Mesenchymal stem cell (in vitro differentiated cells and primary cell): ENCODE measurements around the gene IGSF21.

Experiments
- DNase-seq: peaks from one replicate; pipeline ENCODE4 v3.0.0-alpha.2; 2013
- H2AFZ ChIP-seq: one replicate; pipeline ENCODE4 v1.6.1; 2013; ENCODE audit warnings: low read depth, mild to moderate bottlenecking, control low read depth, inconsistent platforms, low read length, moderate library complexity
- H2AK5ac ChIP-seq: 2 replicates; pipeline ENCODE4 v1.6.1; 2013; ENCODE audit warnings: low read length, moderate library complexity, mild to moderate bottlenecking, inconsistent platforms; ENCODE audit not compliant: severe bottlenecking
- H2BK120ac ChIP-seq: one replicate; pipeline ENCODE4 v1.6.1; 2013; ENCODE audit warnings: low read depth, mild to moderate bottlenecking, inconsistent platforms, low read length, moderate library complexity
- H2BK12ac ChIP-seq, 2 experiments: one replicate each; pipeline ENCODE4 v1.6.1; 2013; ENCODE audit warnings: inconsistent platforms in 2 of 2, low read length in 2 of 2, mild to moderate bottlenecking in 2 of 2, moderate library complexity in 2 of 2, control low read depth in 1 of 2
- H2BK15ac ChIP-seq: one replicate; pipeline ENCODE4 v1.6.1; 2013; ENCODE audit warnings: mild to moderate bottlenecking, low read depth, inconsistent platforms; ENCODE audit not compliant: poor library complexity, severe bottlenecking
- H2BK5ac ChIP-seq: 2 replicates; pipeline ENCODE4 v1.6.1; 2013; ENCODE audit warnings: low read depth, mild to moderate bottlenecking, low read length, control low read depth, inconsistent platforms; ENCODE audit not compliant: poor library complexity, severe bottlenecking
- H3K14ac ChIP-seq, 2 experiments: one replicate each; pipeline ENCODE4 v1.6.1; 2013; ENCODE audit warnings: inconsistent platforms in 2 of 2, low read length in 2 of 2, control low read depth in 1 of 2, mild to moderate bottlenecking in 1 of 2, moderate library complexity in 1 of 2
- H3K18ac ChIP-seq, 2 experiments: one replicate each; pipeline ENCODE4 v1.6.1; 2013; ENCODE audit warnings: inconsistent platforms in 2 of 2, low read length in 2 of 2, control low read depth in 1 of 2, low read depth in 1 of 2, mild to moderate bottlenecking in 1 of 2
- H3K23ac ChIP-seq, 2 experiments: one replicate each; pipeline ENCODE4 v1.6.1; 2013; ENCODE audit warnings: inconsistent platforms in 2 of 2, low read length in 2 of 2, mild to moderate bottlenecking in 2 of 2, moderate library complexity in 2 of 2, control low read depth in 1 of 2
- H3K27ac ChIP-seq: 2 replicates; pipeline ENCODE4 v1.5.1; 2013; ENCODE audit warnings: mild to moderate bottlenecking, moderate library complexity, low read length, control low read depth, inconsistent platforms; ENCODE audit not compliant: poor library complexity, severe bottlenecking
- H3K27me3 ChIP-seq, 2 experiments: 2 replicates each; pipeline versions ENCODE4 v1.6.1 to v1.7.0; 2013; ENCODE audit warnings: low read length in 2 of 2, mild to moderate bottlenecking in 2 of 2, moderate library complexity in 2 of 2, control low read depth in 1 of 2, inconsistent platforms in 1 of 2; ENCODE audit not compliant: control insufficient read depth in 1 of 2, insufficient read depth in 1 of 2
- H3K36me3 ChIP-seq, 2 experiments: 2 replicates each; pipeline versions ENCODE4 v1.6.1 to v1.7.0; 2013; ENCODE audit warnings: low read length in 2 of 2, control low read depth in 1 of 2, inconsistent platforms in 1 of 2, low read depth in 1 of 2, mild to moderate bottlenecking in 1 of 2; ENCODE audit not compliant: insufficient read depth in 2 of 2, control insufficient read depth in 1 of 2
- H3K4ac ChIP-seq, 2 experiments: one replicate each; pipeline ENCODE4 v1.6.1; 2013; ENCODE audit warnings: inconsistent platforms in 2 of 2, low read length in 2 of 2, mild to moderate bottlenecking in 2 of 2, moderate library complexity in 2 of 2, control low read depth in 1 of 2, low read depth in 1 of 2
- H3K4me1 ChIP-seq: 2 replicates; pipeline ENCODE4 v1.6.1; 2013; ENCODE audit warnings: low read depth, low read length, control low read depth; ENCODE audit not compliant: control insufficient read depth, insufficient read depth
- H3K4me2 ChIP-seq: 2 replicates; pipeline ENCODE4 v1.6.1; 2013; ENCODE audit warnings: low read length, mild to moderate bottlenecking, inconsistent platforms; ENCODE audit not compliant: poor library complexity, severe bottlenecking
- H3K4me3 ChIP-seq, 2 experiments: 2 replicates each; pipeline versions ENCODE4 v1.5.1 to v1.7.0; 2013; ENCODE audit warnings: low read length in 2 of 2, mild to moderate bottlenecking in 2 of 2, control low read depth in 1 of 2, low read depth in 1 of 2; ENCODE audit not compliant: insufficient read depth in 1 of 2
- H3K79me1 ChIP-seq: replicated peaks from 2 replicates; pipeline ENCODE4 v1.6.1; 2013; ENCODE audit warnings: mild to moderate bottlenecking, control low read depth, low read length, inconsistent platforms; ENCODE audit not compliant: poor library complexity, severe bottlenecking
- H3K9ac ChIP-seq: 2 replicates; pipeline ENCODE4 v1.7.0; 2013; ENCODE audit warnings: mild to moderate bottlenecking, low read length, moderate library complexity
- H3K9me3 ChIP-seq: 2 replicates; pipeline ENCODE4 v1.7.0; 2013; ENCODE audit warnings: mild to moderate bottlenecking, low read length; ENCODE audit not compliant: control insufficient read depth
- H4K8ac ChIP-seq: one replicate; pipeline ENCODE4 v1.6.1; 2013; ENCODE audit warnings: inconsistent platforms, mild to moderate bottlenecking, low read length, moderate library complexity
- H4K91ac ChIP-seq: one replicate; pipeline ENCODE4 v1.6.1; 2013; ENCODE audit warnings: mild to moderate bottlenecking, low read length, inconsistent platforms
- WGBS: methylation state at CpG from one replicate; pipeline ENCODE4 v1.1.7; 2013; ENCODE audit warnings: mixed read lengths; 5-methylcytosine and 5-hydroxymethylcytosine counted together

Gene IGSF21

DNA sequence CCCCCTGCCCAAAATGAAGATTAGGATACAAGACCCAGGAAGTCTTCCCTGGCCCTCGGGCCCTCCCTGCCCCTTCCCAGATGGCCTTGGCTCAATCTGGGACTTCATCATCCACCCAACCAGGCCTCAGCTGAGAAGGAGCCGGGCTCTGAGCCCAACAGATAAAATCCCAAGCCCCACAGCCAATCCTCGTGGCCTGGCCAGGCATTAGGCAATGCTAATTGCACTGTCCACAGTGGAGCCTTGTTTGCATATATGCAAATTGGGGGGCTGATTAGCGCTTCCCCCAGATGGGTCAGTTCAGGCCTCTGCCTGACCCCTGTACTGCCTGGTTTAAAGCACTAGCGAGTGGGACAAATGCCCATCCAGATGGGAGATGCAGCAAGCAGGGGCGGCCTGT lies 34.9 kb downstream of the IGSF21 start:
- H2BK120ac ChIP-seq, result no peak overlapping the region
- H3K79me1 ChIP-seq, result no peaks in the 10 kb centered on the region
- no peak overlapping the region for H3K14ac ChIP-seq
- no peak overlapping the region for H3K4ac ChIP-seq
- no peaks in the 10 kb centered on the region for H3K4me1 ChIP-seq
- H2AK5ac ChIP-seq, result no peak overlapping the region
- no peak overlapping the region for H2BK5ac ChIP-seq
- no peaks in the 10 kb centered on the region for H3K9me3 ChIP-seq
- H2BK15ac ChIP-seq, result no peak overlapping the region
- no peak for DNase-seq
- H3K27me3 ChIP-seq, result peaks cover 0 to 48% of the 10 kb centered on the region in 2 experiments
- H2AFZ ChIP-seq, result no peak overlapping the region
- H3K4me2 ChIP-seq, result no peak overlapping the region
- no peak overlapping the region for H4K91ac ChIP-seq
- H3K27ac ChIP-seq, result no peak overlapping the region
- H3K4me3 ChIP-seq, result no peak overlapping the region
- H3K23ac ChIP-seq, result no peak overlapping the region
- 68% methylated on average over 6 of the region's 6 CpGs for WGBS
- no peak overlapping the region for H3K9ac ChIP-seq
- no peak overlapping the region for H3K18ac ChIP-seq
- no peaks in the 10 kb centered on the region for H3K36me3 ChIP-seq
- no peak overlapping the region for H2BK12ac ChIP-seq
- H4K8ac ChIP-seq, result no peak overlapping the region

DNA sequence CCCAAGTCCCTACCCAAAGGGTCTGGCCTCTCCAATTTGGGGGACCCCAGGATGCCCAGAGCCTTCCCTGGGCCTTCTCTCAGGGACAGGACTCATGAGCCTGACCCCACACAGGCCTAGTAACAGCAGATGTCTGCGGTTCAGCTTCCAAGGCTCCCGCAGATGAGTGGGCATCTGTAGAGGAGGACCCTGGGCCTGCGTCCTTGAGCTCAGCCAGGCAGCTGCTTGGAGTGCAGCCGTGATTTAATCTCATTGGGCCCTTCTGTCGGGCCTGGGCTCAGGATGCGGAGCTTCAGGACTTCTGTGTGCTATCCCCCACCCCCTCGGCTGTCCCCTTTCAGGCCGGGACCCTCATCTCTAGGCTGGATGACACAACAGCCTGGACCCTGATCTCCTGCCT lies 35.4 kb downstream of the IGSF21 start:
- 76% methylated on average over 8 of the region's 8 CpGs for WGBS
- Histone ChIP-seq H3K9ac (no peak overlapping the region), H2BK12ac (no peak overlapping the region), H2BK120ac (no peak overlapping the region), H2BK5ac (no peak overlapping the region), H3K4me1 (no peaks in the 10 kb centered on the region), H3K23ac (no peak overlapping the region), H3K14ac (no peak overlapping the region), H3K4ac (no peak overlapping the region), H3K27ac (no peak overlapping the region), H2AK5ac (no peak overlapping the region), H3K79me1 (no peaks in the 10 kb centered on the region), H4K91ac (no peak overlapping the region), H3K27me3 (peaks cover 0 to 43% of the 10 kb centered on the region in 2 experiments), H3K9me3 (no peaks in the 10 kb centered on the region), H3K36me3 (no peaks in the 10 kb centered on the region), H3K4me2 (no peak overlapping the region), H4K8ac (no peak overlapping the region), H3K18ac (no peak overlapping the region), H3K4me3 (no peak overlapping the region), H2BK15ac (no peak overlapping the region), H2AFZ (no peak overlapping the region)
- no peak for DNase-seq

DNA sequence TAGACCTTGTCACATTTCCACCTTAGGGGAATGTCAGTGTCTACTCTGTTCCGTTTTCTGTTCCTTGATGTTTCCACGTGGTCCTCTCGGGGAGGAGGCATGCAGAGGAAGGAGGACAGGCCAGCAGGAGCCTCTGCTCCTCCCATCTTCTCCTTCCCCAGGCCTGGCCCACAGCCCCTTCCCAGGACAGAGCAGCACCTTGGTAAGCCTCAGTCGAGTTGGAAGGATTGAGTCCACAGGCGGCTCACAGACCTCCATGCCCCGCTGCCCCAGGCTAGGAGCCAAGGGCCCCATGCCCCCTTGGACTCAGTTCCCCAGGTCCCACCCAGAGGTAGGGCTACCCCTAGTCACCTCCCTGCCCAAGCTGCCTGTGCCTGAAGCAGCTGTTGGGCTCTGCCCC lies 36.5 kb downstream of the IGSF21 start:
- H2BK5ac ChIP-seq, result no peak overlapping the region
- H3K27me3 ChIP-seq, result peaks cover 0 to 33% of the 10 kb centered on the region in 2 experiments
- H3K23ac ChIP-seq, result no peak overlapping the region
- no peak overlapping the region for H2BK120ac ChIP-seq
- H3K9ac ChIP-seq, result no peak overlapping the region
- no peak overlapping the region for H4K8ac ChIP-seq
- H3K4me1 ChIP-seq, result no peaks in the 10 kb centered on the region
- H2AK5ac ChIP-seq, result no peak overlapping the region
- no peak overlapping the region for H3K27ac ChIP-seq
- H3K4me3 ChIP-seq, result no peak overlapping the region
- no peak overlapping the region for H4K91ac ChIP-seq
- WGBS, result 67% methylated on average over 6 of the region's 6 CpGs
- H3K9me3 ChIP-seq, result no peaks in the 10 kb centered on the region
- H3K18ac ChIP-seq, result no peak overlapping the region
- H2BK15ac ChIP-seq, result no peak overlapping the region
- no peak overlapping the region for H2BK12ac ChIP-seq
- no peak overlapping the region for H3K4me2 ChIP-seq
- H3K79me1 ChIP-seq, result no peaks in the 10 kb centered on the region
- no peak overlapping the region for H2AFZ ChIP-seq
- H3K4ac ChIP-seq, result no peak overlapping the region
- no peak for DNase-seq
- H3K36me3 ChIP-seq, result no peaks in the 10 kb centered on the region
- H3K14ac ChIP-seq, result no peak overlapping the region

DNA sequence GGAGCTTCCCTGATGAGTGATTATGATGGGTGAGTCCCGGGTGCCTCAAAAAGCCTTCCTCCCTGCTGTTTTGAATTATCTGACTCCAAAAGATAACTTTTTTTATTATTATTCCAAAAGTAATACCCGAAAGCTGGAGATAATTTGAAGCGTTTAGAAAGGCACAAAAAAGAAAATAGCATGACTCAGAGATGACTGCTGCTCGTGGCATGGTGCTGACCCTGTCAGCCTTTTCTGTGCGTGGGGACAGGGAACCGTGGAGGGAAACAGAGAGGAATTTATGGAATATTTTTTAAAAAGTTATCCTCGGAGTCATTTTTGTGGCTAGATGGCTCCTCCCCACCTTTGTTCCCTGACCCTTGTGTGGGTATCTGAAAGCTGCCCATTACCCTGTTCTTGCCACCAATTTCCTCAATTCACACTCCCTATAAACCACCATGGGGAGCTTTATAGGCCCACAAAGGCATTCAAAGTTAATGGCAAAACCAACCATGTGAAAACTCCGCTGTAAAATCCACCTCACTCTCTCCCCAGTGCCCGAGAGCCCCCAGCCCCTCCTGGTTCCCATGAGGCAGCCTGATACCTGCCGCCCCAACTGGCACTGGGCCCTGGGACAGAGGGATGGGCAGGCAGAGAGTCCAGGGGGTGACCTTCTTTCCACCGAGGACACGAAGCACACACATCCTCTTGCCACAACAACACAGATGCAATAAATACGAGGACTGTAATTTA lies 37.5 kb downstream of the IGSF21 start:
- Histone ChIP-seq H3K18ac (no peak overlapping the region), H3K4me3 (no peak overlapping the region), H2AFZ (no peak overlapping the region), H3K14ac (no peak overlapping the region), H4K8ac (no peak overlapping the region), H2BK12ac (no peak overlapping the region), H3K9me3 (no peaks in the 10 kb centered on the region), H3K27ac (no peak overlapping the region), H3K27me3 (peaks cover 0 to 23% of the 10 kb centered on the region in 2 experiments), H3K23ac (no peak overlapping the region), H3K36me3 (no peaks in the 10 kb centered on the region), H3K79me1 (no peaks in the 10 kb centered on the region), H3K4ac (no peak overlapping the region), H2BK15ac (no peak overlapping the region), H4K91ac (no peak overlapping the region), H3K9ac (peak overlapping the region; percentile 47), H2BK120ac (no peak overlapping the region), H3K4me2 (no peak overlapping the region), H2BK5ac (no peak overlapping the region), H3K4me1 (no peaks in the 10 kb centered on the region), H2AK5ac (no peak overlapping the region)
- DNase-seq, result no peak
- WGBS, result 52% methylated on average over 8 of the region's 13 CpGs
